ENCODE results near the gene PTGR1.

PTGR1 gene

GRCh38 chr9:111548623-111549022 is 50.8 kb downstream of the PTGR1 start:
- no peak for ATAC-seq (replicated peaks)
- no peaks in the 10 kb centered on the region for H3K4me1 Mint-ChIP-seq (ENCODE audit: low read depth in 2 of 2)
- no peak for DNase-seq
- peaks cover 17 to 38% of the 10 kb centered on the region in 2 donors for H3K9me3 Mint-ChIP-seq
- H3K27ac Mint-ChIP-seq, result no peak overlapping the region
- peaks cover 6% of the 10 kb centered on the region for H3K36me3 Mint-ChIP-seq (ENCODE audit: insufficient read depth)
- peaks cover 0 to 4% of the 10 kb centered on the region in 2 donors for H3K27me3 Mint-ChIP-seq
- no peak overlapping the region for H3K4me3 Mint-ChIP-seq

- Mint-ChIP-seq H3K4me1 (ENCODE audit: low read depth in 2 of 2) (no peaks in the 10 kb centered on the region), H3K27ac (no peak overlapping the region), H3K36me3 (ENCODE audit: insufficient read depth) (peaks cover 6% of the 10 kb centered on the region), H3K27me3 (no peaks in the 10 kb centered on the region), H3K9me3 (peaks cover 13 to 16% of the 10 kb centered on the region in 2 donors), H3K4me3 (no peak overlapping the region)
- ATAC-seq (replicated peaks) (no peak), DNase-seq (no peak)
These were observed 56.8 kb downstream of the PTGR1 start for GRCh38 chr9:111542497-111543254.

DNA sequence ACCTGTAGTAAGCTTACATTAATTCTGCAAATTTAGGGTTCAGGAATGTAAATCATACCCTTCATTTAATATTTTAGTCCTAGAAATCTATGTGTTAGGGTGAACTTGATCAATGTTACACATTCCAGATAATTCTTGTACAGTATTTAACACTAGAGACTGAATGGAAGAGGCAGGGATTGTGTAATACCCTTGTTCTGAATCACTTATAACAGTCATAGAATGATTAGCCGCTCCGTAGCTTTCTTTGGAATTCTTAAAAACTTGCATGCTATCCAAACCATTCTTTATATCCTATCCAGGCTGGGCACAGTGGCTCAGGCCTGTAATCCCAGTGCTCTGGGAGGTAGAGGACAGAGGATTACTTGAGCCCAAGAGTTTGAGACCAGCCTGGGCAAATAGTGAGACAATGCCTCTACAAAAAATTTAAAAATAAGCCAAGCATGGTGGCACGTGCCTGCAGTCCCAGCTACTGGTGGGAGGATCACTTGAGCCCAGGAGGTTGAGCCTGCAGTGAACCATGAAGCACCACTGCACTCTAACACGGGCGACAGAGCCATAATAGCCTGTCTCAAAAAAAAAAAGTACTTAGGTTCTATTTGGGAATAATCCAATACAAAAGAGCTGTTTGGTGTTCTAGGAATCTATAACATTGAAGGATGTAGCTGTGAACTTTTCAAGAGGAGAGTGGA is 66.2 kb downstream of the PTGR1 start:
- no peak for ATAC-seq (replicated peaks)
- no peak overlapping the region for H3K27ac Mint-ChIP-seq
- no peak overlapping the region for H3K4me3 Mint-ChIP-seq
- H3K9me3 Mint-ChIP-seq, result peaks cover 3 to 13% of the 10 kb centered on the region in 2 donors
- no peak for DNase-seq
- H3K36me3 Mint-ChIP-seq (ENCODE audit: insufficient read depth), result peaks cover 22% of the 10 kb centered on the region
- no peaks in the 10 kb centered on the region for H3K4me1 Mint-ChIP-seq (ENCODE audit: low read depth in 2 of 2)
- H3K27me3 Mint-ChIP-seq, result no peaks in the 10 kb centered on the region

- Mint-ChIP-seq H3K4me1 (ENCODE audit: low read depth in 2 of 2) (peaks cover 0 to 4% of the 10 kb centered on the region in 2 donors), H3K4me3 (no peak overlapping the region), H3K36me3 (ENCODE audit: insufficient read depth) (peaks cover 22% of the 10 kb centered on the region), H3K27me3 (no peaks in the 10 kb centered on the region), H3K27ac (peak overlapping the region in 1 of 2 donors; percentile 67), H3K9me3 (peaks cover 3 to 13% of the 10 kb centered on the region in 2 donors)
- no peak for DNase-seq
- no peak for ATAC-seq (replicated peaks)
These were observed 67.7 kb downstream of the PTGR1 start for GRCh38 chr9:111531716-111532115.

GRCh38 chr9:111529787-111530186 is 69.7 kb downstream of the PTGR1 start:
- Mint-ChIP-seq H3K9me3 (peaks cover 3 to 8% of the 10 kb centered on the region in 2 donors), H3K36me3 (ENCODE audit: insufficient read depth) (peaks cover 26% of the 10 kb centered on the region), H3K4me1 (ENCODE audit: low read depth in 2 of 2) (peaks cover 11 to 16% of the 10 kb centered on the region in 2 donors), H3K27me3 (peaks cover 0 to 9% of the 10 kb centered on the region in 2 donors), H3K27ac (no peak overlapping the region), H3K4me3 (no peak overlapping the region)
- no peak for ATAC-seq (replicated peaks)
- no peak for DNase-seq

DNA sequence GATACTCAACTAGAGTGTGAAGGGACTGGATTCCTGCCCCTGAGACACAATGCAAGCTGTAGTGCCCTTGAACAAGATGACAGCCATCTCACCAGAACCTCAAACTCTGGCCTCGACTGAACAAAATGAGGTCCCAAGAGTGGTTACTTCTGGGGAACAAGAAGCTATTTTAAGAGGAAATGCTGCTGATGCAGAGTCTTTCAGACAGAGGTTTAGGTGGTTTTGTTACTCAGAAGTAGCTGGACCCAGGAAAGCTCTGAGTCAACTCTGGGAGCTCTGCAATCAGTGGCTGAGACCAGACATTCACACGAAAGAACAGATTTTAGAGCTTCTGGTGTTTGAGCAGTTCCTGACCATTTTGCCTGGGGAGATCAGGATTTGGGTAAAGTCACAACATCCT is 72.1 kb downstream of the PTGR1 start:
- Mint-ChIP-seq H3K4me1 (ENCODE audit: low read depth in 2 of 2) (peaks cover 17 to 20% of the 10 kb centered on the region in 2 donors), H3K27me3 (peaks cover 0 to 14% of the 10 kb centered on the region in 2 donors), H3K9me3 (no peaks in the 10 kb centered on the region), H3K27ac (no peak overlapping the region), H3K4me3 (no peak overlapping the region), H3K36me3 (ENCODE audit: insufficient read depth) (peaks cover 18% of the 10 kb centered on the region)
- no peak for DNase-seq
- ATAC-seq (replicated peaks), result no peak

GRCh38 chr9:111525056-111525977 is 74.1 kb downstream of the PTGR1 start, which contains the start of gene ZNF483:
ZNF483 (plus strand) TSS chr9:111525179; CDS start chr9:111527396, 2,217 bp downstream.
- peak; percentile 53 to 60 (median 59) for DNase-seq
- Mint-ChIP-seq H3K27me3 (peaks cover 10 to 21% of the 10 kb centered on the region in 2 donors), H3K4me1 (ENCODE audit: low read depth in 2 of 2) (peaks cover 17 to 20% of the 10 kb centered on the region in 2 donors), H3K4me3 (peak within 1 kb of the TSS; percentile 88), H3K36me3 (ENCODE audit: insufficient read depth) (peaks cover 13% of the 10 kb centered on the region), H3K27ac (peak within 1 kb of the TSS; percentile 94 to 95), H3K9me3 (no peaks in the 10 kb centered on the region)
- ATAC-seq (replicated peaks), result peak; percentile 91

DNA sequence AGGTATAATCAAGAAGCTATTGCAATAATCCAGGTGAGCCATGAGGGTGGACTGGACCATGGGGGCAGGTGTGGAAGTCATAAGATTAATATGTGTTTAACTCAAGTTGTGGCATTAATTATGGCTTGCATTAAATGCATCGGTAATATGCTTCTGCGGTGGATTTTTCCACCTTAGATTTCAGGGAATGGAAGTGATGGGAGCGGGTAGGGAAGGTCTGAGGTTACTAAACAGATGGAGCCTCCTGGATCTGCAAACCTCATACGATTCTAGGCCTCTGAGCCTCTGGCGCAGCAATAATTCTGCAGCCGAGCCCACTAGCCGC is 74.8 kb downstream of the PTGR1 start:
- Mint-ChIP-seq H3K27ac (peak overlapping the region; percentile 94 to 95), H3K4me3 (peak overlapping the region; percentile 88), H3K9me3 (no peaks in the 10 kb centered on the region), H3K4me1 (ENCODE audit: low read depth in 2 of 2) (peaks cover 17 to 20% of the 10 kb centered on the region in 2 donors), H3K36me3 (ENCODE audit: insufficient read depth) (peaks cover 13% of the 10 kb centered on the region), H3K27me3 (peaks cover 10 to 21% of the 10 kb centered on the region in 2 donors)
- DNase-seq (no peak), ATAC-seq (replicated peaks) (no peak)

DNA sequence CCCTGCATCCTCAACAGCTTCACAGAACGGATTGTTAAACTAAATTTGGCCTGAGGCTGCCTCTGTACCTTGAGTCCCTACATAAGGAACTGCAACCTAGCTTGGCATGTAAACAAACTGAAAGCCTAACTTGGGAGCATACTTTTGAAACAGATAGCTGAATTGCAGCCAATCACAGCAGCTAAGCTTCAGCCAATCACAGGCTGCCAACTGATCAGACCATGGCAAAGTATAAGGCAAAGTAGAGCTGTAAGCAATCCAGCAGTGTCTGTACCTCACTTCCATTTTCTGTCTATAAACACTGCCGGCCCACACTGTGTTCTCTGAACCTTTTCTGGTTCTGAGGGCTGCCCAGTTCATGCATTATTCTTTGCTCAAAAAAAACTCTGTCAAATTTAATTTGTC is 83.4 kb downstream of the PTGR1 start:
- ATAC-seq (replicated peaks) (no peak), DNase-seq (no peak)
- Mint-ChIP-seq H3K4me1 (ENCODE audit: low read depth in 2 of 2) (peaks cover 0 to 2% of the 10 kb centered on the region in 2 donors), H3K4me3 (no peak overlapping the region), H3K36me3 (ENCODE audit: insufficient read depth) (no peaks in the 10 kb centered on the region), H3K27ac (no peak overlapping the region), H3K27me3 (peaks cover 5 to 6% of the 10 kb centered on the region in 2 donors), H3K9me3 (peaks cover 0 to 2% of the 10 kb centered on the region in 2 donors)

DNA sequence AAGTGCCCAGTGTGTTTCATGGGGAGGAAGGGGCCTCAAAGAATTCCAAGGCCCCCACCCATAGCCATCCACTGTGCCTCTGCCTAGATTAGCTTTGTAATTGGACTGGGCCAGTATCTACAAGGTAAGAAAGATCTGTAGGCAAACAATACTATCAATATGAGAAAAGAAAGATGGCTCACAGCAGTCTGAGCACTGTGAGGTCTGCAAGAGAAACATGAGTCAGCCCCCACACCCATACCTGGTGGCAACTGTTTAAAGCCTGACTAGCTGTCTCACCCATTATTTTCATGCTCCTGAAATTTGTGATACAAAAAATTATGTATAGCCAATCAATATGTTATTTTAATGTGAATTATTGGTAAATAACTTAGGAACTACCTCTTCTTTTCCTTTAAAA is 84.5 kb downstream of the PTGR1 start:
- DNase-seq (no peak), ATAC-seq (replicated peaks) (no peak)
- H3K4me1 Mint-ChIP-seq (ENCODE audit: low read depth in 2 of 2), result peaks cover 0 to 2% of the 10 kb centered on the region in 2 donors
- no peaks in the 10 kb centered on the region for H3K36me3 Mint-ChIP-seq (ENCODE audit: insufficient read depth)
- no peak overlapping the region for H3K4me3 Mint-ChIP-seq
- H3K27me3 Mint-ChIP-seq, result no peaks in the 10 kb centered on the region
- H3K27ac Mint-ChIP-seq, result no peak overlapping the region
- peaks cover 0 to 2% of the 10 kb centered on the region in 2 donors for H3K9me3 Mint-ChIP-seq

Data from effector memory CD8-positive, alpha-beta T cell (primary cell).